ENCODE results near the gene NEDD9. TPM values are rescaled to one million over a fixed set of nuclear protein-coding genes. Genes with fewer than 3 reads are reported as not detected.

The NEDD9 gene
- total and polyA plus RNA-seq, 10 of the 15 experiments (the other 5 are each of a cell fraction or from before 2014, with no cell fraction given), result 4.9 to 92.6 (median 14.6) TPM

GRCh38 chr6:11179419-11180202 lies 52.9 kb downstream of the NEDD9 start:
- no peak overlapping the region for H3K4me2 ChIP-seq (ENCODE audit: control insufficient read depth, insufficient read depth)
- no peak for DNase-seq (ENCODE audit: low read depth, low spot score)
- TF ChIP-seq MTA2 (IDR thresholded peaks at IDR 0.05; ENCODE audit: low read depth) (no peak), HDAC2 (IDR thresholded peaks at IDR 0.05) (no peak), IRF5 (IDR thresholded peaks at IDR 0.05; ENCODE audit: borderline replicate concordance) (no peak), HDGF (IDR thresholded peaks at IDR 0.05) (no peak), IRF4 (IDR thresholded peaks at IDR 0.05; ENCODE audit: low read depth, low read length) (no peak), KAT2A (conservative IDR thresholded peaks at IDR 0.05; ENCODE audit: control insufficient read depth, low read depth, low read length) (no peak)
- TF ChIP-seq, protein P1, sequence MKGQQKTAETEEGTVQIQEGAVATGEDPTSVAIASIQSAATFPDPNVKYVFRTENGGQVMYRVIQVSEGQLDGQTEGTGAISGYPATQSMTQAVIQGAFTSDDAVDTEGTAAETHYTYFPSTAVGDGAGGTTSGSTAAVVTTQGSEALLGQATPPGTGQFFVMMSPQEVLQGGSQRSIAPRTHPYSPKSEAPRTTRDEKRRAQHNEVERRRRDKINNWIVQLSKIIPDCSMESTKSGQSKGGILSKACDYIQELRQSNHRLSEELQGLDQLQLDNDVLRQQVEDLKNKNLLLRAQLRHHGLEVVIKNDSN (IDR thresholded peaks at IDR 0.05; ENCODE audit: borderline replicate concordance, extremely low read length, insufficient read depth, low read depth, low read length), result no peak
- TF ChIP-seq, protein P2, sequence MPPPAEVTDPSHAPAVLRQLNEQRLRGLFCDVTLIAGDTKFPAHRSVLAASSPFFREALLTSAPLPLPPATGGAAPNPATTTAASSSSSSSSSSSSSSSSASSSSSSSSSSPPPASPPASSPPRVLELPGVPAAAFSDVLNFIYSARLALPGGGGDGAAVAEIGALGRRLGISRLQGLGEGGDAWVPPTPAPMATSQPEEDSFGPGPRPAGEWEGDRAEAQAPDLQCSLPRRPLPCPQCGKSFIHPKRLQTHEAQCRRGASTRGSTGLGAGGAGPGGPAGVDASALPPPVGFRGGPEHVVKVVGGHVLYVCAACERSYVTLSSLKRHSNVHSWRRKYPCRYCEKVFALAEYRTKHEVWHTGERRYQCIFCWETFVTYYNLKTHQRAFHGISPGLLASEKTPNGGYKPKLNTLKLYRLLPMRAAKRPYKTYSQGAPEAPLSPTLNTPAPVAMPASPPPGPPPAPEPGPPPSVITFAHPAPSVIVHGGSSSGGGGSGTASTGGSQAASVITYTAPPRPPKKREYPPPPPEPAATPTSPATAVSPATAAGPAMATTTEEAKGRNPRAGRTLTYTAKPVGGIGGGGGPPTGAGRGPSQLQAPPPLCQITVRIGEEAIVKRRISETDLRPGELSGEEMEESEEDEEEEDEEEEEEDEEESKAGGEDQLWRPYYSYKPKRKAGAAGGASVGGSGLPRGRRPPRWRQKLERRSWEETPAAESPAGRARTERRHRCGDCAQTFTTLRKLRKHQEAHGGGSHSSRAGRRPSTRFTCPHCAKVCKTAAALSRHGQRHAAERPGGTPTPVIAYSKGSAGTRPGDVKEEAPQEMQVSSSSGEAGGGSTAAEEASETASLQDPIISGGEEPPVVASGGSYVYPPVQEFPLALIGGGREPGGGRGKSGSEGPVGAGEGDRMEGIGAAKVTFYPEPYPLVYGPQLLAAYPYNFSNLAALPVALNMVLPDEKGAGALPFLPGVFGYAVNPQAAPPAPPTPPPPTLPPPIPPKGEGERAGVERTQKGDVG (CRISPR knock-in tag; IDR thresholded peaks at IDR 0.05), result no peak
- WGBS (ENCODE audit: insufficient coverage, insufficient replicate concordance, low lambda C conversion rate, missing lambda C conversion rate), result 78% methylated on average over 8 of the region's 8 CpGs
- no peaks in the 10 kb centered on the region for H4K20me1 ChIP-seq (ENCODE audit: control insufficient read depth, insufficient read depth)
- RAD21 ChIA-PET (ENCODE audit: unreplicated experiment), result no interaction called here
- FAIRE-seq, result peak; percentile 57
- no peak overlapping the region for H2AFZ ChIP-seq (ENCODE audit: control insufficient read depth, low read depth, low read length)
- H3K4me3 ChIP-seq, result no peak overlapping the region
- no TSS peak for BruUV-seq (replicated peaks)
- intact Hi-C loops (cut with micrococcal nuclease; ENCODE audit: unreplicated experiment) (no loop called here), in situ Hi-C loops (cut with MboI) (loop anchor here (10.0 kb wide), 1 partner anchor 315 kb away; no protein-coding TSS in a partner anchor)
- H3K27me3 ChIP-seq (replicated peaks in 1 of 2; ENCODE audit: control insufficient read depth in 2 of 2, insufficient read depth in 2 of 2, low read length in 1 of 2), result no peaks in the 10 kb centered on the region
- H3K9ac ChIP-seq (ENCODE audit: control insufficient read depth, insufficient read depth, low read length), result no peak overlapping the region
- SMC1A ChIA-PET (ENCODE audit: uncharacterized antibody, unreplicated experiment), result no interaction called here
- CTCF ChIA-PET, result interaction anchor here (1.5 to 1.9 kb wide), 2 partner anchors 16 to 317 kb away, joined by 5 to 6 read pairs; no protein-coding TSS in a partner anchor
- no peak for ATAC-seq
- no peaks in the 10 kb centered on the region for H3K4me1 ChIP-seq (ENCODE audit: control insufficient read depth, insufficient read depth, low read length)
- no peak overlapping the region for H3K27ac ChIP-seq (ENCODE audit: control insufficient read depth, insufficient read depth)
- no peaks in the 10 kb centered on the region for H3K79me2 ChIP-seq (ENCODE audit: control insufficient read depth, insufficient read depth, low read length)
- POLR2A ChIA-PET, result no interaction called here
- peaks cover 0 to 9% of the 10 kb centered on the region in 2 experiments; a peak in 1 of 4 replicates for H3K36me3 ChIP-seq (ENCODE audit: control insufficient read depth in 2 of 2, insufficient read depth in 2 of 2, low read length in 1 of 2)
- no peaks in the 10 kb centered on the region for H3K9me3 ChIP-seq (replicated peaks; ENCODE audit: control insufficient read depth, insufficient read depth, low read length)

Measured in GM12878 (cell line).